SK-N-MC (cell line): ENCODE results near the gene GPR135.

Experiments used
- DNase-seq: peaks from one replicate; pipeline ENCODE4 v3.0.0-alpha.2; 2011; ENCODE audit warnings: low read depth, low spot score
- H3K27ac ChIP-seq: fragments of 200-600 bp; sonication (generic); 2 replicates; pipeline ENCODE4 v1.5.1; 2016; ENCODE audit warnings: mixed run types
- H3K36me3 ChIP-seq: fragments of 200-600 bp; sonication (generic); 2 replicates; pipeline ENCODE4 v1.6.1; 2017; ENCODE audit warnings: antibody characterized with exemption, low read length, mixed read lengths; ENCODE audit not compliant: insufficient read depth
- H3K4me3 ChIP-seq: fragments of 200-600 bp; sonication (generic); 2 replicates; pipeline ENCODE4 v1.5.1; 2016
- H3K9ac ChIP-seq: fragments of 200-600 bp; sonication (generic); 2 replicates; pipeline ENCODE4 v1.8.0; 2017; ENCODE audit warnings: mixed run types, mixed read lengths; ENCODE audit not compliant: insufficient read length
- H3K9me3 ChIP-seq: fragments of 200-600 bp; sonication (generic); 2 replicates; pipeline ENCODE4 v1.6.1; 2017; ENCODE audit warnings: low read depth, mild to moderate bottlenecking, antibody characterized with exemption, low read length, moderate library complexity, mixed read lengths
- EZH2 ChIP-seq: fragments of 200-600 bp; sonication (generic); IDR thresholded peaks from one replicate; pipeline ENCODE4 v1.6.1; 2017; ENCODE audit warnings: antibody characterized with exemption
- FOXP2 ChIP-seq: optimal IDR thresholded peaks from 2 replicates; pipeline ENCODE3; 2011; ENCODE audit warnings: mild to moderate bottlenecking, moderate library complexity; ENCODE audit not compliant: insufficient read depth; ENCODE audit errors: extremely low read length, control extremely low read depth
- POLR2AphosphoS5 ChIP-seq: IDR thresholded peaks from 2 replicates; pipeline ENCODE4 v1.6.1; 2012; ENCODE audit warnings: mild to moderate bottlenecking, low read depth, low read length, borderline replicate concordance

GPR135 gene

DNA sequence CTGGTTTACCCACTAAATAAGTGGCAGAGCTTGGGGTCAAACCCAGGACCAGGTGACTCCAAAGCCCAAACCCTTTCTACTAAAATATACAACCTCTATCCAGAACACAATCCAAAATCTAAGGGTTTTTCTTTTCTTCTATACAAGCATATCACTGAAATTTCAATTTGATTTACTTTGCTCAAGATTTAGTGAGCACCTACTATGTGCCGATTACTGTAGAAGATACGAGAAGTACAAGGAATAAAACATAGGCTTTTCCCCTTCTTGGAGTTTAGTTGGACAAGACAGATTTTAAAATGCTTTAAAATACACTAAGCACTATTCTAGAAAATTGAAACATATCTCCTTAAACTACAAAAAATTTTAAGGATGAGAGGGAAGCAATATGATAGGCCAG lies 16.2 kb upstream of the GPR135 start:
- no peak for DNase-seq
- no peak overlapping the region for H3K4me3 ChIP-seq
- no peak overlapping the region for H3K27ac ChIP-seq
- no peak for TF ChIP-seq FOXP2
- TF ChIP-seq POLR2AphosphoS5, result no peak
- TF ChIP-seq EZH2, result no peak
- H3K9ac ChIP-seq, result no peak overlapping the region
- no peaks in the 10 kb centered on the region for H3K9me3 ChIP-seq
- H3K36me3 ChIP-seq, result peaks cover 17% of the 10 kb centered on the region; the same call in 1 of the 2 replicates

GRCh38 chr14:59480166-59480565 lies 15.0 kb upstream of the GPR135 start:
- Histone ChIP-seq H3K27ac (no peak overlapping the region), H3K36me3 (peaks cover 24% of the 10 kb centered on the region), H3K9ac (no peak overlapping the region), H3K4me3 (no peak overlapping the region), H3K9me3 (no peaks in the 10 kb centered on the region)
- DNase-seq, result no peak
- TF ChIP-seq POLR2AphosphoS5 (no peak), EZH2 (no peak), FOXP2 (no peak)

- TF ChIP-seq EZH2 (no peak), FOXP2 (no peak), POLR2AphosphoS5 (no peak)
- H3K27ac ChIP-seq, result no peak overlapping the region
- no peaks in the 10 kb centered on the region for H3K9me3 ChIP-seq
- no peak overlapping the region for H3K4me3 ChIP-seq
- no peak overlapping the region for H3K9ac ChIP-seq
- no peak for DNase-seq
- H3K36me3 ChIP-seq, result peaks cover 37% of the 10 kb centered on the region
Measured at GRCh38 chr14:59478540-59478939, 13.4 kb upstream of the GPR135 start.

DNA sequence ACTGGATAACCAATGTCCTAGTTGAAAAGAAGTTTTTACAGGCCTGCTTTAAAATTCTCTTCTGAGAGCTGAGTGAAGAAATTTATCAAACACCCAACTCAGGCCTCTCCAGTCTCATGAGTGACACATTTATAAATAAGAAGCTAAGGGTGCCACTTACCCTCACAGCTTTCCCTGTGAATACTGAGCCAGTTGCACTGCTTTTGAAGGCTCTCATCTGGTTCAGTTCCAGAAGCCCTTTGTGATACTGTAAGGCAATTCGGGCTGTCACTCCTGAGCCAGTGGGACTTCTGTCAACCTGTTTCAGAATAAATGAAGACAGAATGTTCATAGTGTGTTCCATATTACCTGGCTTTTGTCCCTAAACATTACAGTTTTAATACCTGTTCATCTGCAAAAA lies 10.5 kb upstream of the GPR135 start:
- H3K27ac ChIP-seq, result no peak overlapping the region
- H3K36me3 ChIP-seq, result peaks cover 58% of the 10 kb centered on the region
- no peak for DNase-seq
- H3K9me3 ChIP-seq, result no peaks in the 10 kb centered on the region
- no peak overlapping the region for H3K9ac ChIP-seq
- TF ChIP-seq FOXP2 (no peak), POLR2AphosphoS5 (no peak), EZH2 (no peak)
- no peak overlapping the region for H3K4me3 ChIP-seq

GRCh38 chr14:59474172-59474571 lies 9.0 kb upstream of the GPR135 start:
- Histone ChIP-seq H3K4me3 (no peak overlapping the region), H3K9ac (no peak overlapping the region), H3K9me3 (no peaks in the 10 kb centered on the region), H3K36me3 (peaks cover 69% of the 10 kb centered on the region), H3K27ac (no peak overlapping the region)
- DNase-seq, result no peak
- TF ChIP-seq FOXP2, result no peak
- no peak for TF ChIP-seq EZH2
- TF ChIP-seq POLR2AphosphoS5, result no peak

GRCh38 chr14:59464486-59465315 lies 479 bp downstream of the GPR135 start:
- DNase-seq, result no peak
- Histone ChIP-seq H3K4me3 (no peak overlapping the region), H3K36me3 (peaks cover 22% of the 10 kb centered on the region), H3K9ac (no peak overlapping the region), H3K9me3 (no peaks in the 10 kb centered on the region), H3K27ac (no peak overlapping the region)
- no peak for TF ChIP-seq EZH2
- no peak for TF ChIP-seq POLR2AphosphoS5
- TF ChIP-seq FOXP2, result no peak

- TF ChIP-seq FOXP2, result no peak
- no peak for TF ChIP-seq EZH2
- no peak for TF ChIP-seq POLR2AphosphoS5
- no peaks in the 10 kb centered on the region for H3K9me3 ChIP-seq
- no peak overlapping the region for H3K27ac ChIP-seq
- H3K4me3 ChIP-seq, result no peak overlapping the region
- H3K9ac ChIP-seq, result no peak overlapping the region
- peaks cover 20% of the 10 kb centered on the region for H3K36me3 ChIP-seq
- DNase-seq, result no peak
Measured at GRCh38 chr14:59463787-59464485, 1.2 kb downstream of the GPR135 start.

GRCh38 chr14:59461891-59462290 lies 3.3 kb downstream of the GPR135 start:
- Histone ChIP-seq H3K9me3 (no peaks in the 10 kb centered on the region), H3K9ac (no peak overlapping the region), H3K36me3 (peaks cover 36% of the 10 kb centered on the region), H3K27ac (no peak overlapping the region), H3K4me3 (no peak overlapping the region)
- no peak for DNase-seq
- TF ChIP-seq EZH2 (no peak), FOXP2 (no peak), POLR2AphosphoS5 (no peak)
